OCI-M2 (cell line): ENCODE measurements around the gene UBE2G1.
A peak's percentile ranks its signal among the peaks of the same experiment; 100 is the strongest.

Experiments
- DNase-seq: peaks from one replicate; lab custom pipeline; 2025; ENCODE audit not compliant: unreplicated experiment; lab: John Stamatoyannopoulos, UW

Gene UBE2G1

DNA sequence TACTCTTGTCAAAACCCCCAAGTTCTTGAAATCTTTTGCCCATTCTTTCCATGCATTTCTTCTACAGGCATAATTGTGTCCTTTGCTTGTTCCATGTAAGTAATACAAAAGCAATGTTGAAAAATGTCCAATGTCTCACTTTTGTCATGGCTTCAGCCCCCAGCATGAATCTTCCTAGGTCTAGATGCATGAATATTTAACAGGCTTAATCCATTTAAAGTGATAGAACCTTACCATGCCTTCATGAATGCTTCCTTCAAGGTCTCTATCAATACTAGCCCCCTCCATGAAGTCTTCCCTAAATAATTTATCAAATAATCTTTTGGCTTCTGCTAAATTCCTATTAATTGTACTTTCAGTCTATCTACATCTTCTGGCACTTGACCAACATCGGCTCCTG lies 56.6 kb downstream of the UBE2G1 start:
- DNase-seq = no peak

- DNase-seq = no peak
Measured at GRCh38 chr17:4307179-4307930, 59.1 kb downstream of the UBE2G1 start.

DNA sequence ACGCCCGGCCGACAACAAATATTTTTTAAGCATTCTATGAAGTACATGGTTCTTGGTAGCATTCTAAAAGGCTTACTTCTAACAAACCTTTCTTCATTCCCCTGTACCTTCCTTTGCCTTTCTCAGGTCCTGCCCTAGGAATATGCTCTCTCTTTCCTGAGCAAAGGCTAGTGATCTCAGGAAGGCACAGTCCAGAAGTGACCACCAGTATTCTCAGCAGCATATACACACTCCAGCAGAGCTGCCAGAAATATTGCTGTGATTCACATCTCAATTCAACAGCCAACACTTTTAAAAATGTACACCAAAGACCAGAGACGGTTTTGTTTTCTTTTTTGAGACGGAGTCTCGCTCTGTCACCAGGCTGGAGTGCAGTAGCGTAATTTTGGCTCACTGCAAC lies 61.3 kb downstream of the UBE2G1 start:
- no peak for DNase-seq

DNA sequence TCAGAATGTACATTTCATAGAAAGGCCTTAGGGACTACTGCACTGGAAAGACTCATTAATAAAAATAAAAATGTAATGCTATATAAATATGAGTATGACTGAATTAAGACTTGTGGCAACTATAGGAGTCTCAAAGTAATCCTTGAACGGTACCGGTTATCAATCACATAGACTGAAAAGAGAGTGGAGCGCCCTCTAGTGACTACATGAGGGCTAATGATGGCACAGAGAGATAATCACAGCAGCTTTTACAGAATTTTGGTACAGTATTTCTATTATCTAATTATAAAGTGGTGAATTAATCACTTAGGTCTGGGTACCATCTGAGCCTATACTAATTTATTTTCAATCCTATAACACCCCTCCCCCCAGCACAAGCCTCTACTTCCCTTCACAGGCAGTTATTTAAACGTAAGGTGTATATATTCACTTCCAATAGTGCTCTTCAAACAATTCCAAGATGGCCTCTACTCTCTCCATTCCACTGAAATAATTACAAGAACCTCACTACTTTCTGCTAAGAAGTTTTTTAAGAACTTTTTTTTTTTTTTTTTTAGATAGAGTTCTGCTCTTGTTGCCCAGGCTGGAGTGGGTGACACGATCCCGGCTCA lies 62.0 kb downstream of the UBE2G1 start:
- no peak for DNase-seq

DNA sequence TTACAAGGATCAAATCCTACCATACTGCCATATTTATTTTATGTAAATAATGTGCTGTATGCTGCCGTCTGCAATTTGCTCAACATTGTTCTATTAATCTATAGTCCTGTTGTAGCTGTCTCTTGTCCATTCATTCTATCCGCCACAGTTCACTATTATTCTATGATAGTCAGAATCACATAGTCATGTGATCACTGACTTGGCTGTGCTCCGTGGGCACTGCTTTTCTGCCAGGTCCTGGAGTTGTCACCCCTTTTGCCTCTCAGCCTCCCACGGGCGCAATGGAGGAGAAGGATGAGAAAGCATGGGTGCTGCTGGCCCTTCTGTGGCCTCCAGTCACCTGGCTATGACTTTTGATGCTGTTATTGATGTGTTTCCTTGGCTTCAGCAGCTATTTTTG lies 65.4 kb downstream of the UBE2G1 start:
- no peak for DNase-seq

DNA sequence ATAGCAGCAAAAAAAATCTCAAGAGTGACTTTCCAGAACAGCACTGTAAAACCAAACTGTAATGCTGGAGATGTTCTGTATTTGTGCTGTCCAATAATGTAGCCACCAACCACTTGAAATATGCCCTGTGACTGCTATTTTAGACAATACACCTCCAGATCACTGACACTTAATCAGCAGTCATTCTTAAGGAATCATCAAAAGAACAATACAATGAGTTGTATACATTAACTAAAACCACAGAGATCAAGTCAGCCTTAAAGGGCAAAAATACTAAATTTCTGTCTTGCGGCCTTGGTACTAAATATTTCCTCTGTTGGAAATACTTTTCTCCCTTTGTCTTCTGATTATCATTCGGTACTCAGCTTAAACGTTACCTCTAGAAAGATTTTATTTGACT lies 69.1 kb downstream of the UBE2G1 start:
- DNase-seq = no peak

DNA sequence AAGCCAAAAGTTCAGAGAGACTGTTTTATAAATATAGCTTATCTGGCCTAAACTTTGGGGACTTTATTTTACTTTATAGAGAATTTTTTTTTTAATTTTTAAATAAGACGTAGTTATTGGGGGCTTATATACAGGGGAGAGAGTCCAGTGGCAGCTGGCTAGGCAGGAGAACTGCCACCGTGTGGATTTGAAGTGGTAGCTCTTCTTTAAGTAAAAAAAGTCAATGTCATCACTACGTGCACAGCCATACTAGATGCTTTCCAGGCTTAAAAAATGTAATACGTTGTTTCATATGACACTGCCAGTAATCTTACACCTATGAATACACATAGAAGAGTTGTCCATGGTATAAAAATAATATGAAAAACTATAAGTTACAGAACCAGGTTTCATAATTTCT lies 70.8 kb downstream of the UBE2G1 start:
- no peak for DNase-seq

- no peak for DNase-seq
Measured at GRCh38 chr17:4293572-4293971, 72.9 kb downstream of the UBE2G1 start.

- no peak for DNase-seq
Measured at GRCh38 chr17:4287710-4288109, 78.8 kb downstream of the UBE2G1 start.

GRCh38 chr17:4276514-4276913 lies 90.0 kb downstream of the UBE2G1 start:
- DNase-seq = no peak

DNA sequence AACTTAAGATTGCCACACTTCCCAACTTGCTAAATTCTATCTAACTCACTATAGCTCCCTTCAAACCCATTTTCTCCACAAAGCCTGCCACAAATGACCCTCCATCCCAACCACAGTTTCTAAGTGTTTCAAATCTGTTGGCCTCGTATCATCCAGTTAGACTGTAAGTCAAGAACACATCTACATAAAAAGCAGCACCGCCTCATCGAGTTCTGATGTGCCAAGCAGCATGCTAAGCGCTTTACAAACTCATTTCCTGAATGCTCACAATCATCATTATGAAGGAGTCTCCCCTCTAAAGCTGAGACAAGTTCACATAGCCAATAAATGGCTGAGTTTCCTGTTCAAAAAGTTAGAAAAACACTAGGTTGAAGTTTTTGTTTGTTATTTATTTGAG lies 93.5 kb downstream of the UBE2G1 start:
- DNase-seq = no peak

DNA sequence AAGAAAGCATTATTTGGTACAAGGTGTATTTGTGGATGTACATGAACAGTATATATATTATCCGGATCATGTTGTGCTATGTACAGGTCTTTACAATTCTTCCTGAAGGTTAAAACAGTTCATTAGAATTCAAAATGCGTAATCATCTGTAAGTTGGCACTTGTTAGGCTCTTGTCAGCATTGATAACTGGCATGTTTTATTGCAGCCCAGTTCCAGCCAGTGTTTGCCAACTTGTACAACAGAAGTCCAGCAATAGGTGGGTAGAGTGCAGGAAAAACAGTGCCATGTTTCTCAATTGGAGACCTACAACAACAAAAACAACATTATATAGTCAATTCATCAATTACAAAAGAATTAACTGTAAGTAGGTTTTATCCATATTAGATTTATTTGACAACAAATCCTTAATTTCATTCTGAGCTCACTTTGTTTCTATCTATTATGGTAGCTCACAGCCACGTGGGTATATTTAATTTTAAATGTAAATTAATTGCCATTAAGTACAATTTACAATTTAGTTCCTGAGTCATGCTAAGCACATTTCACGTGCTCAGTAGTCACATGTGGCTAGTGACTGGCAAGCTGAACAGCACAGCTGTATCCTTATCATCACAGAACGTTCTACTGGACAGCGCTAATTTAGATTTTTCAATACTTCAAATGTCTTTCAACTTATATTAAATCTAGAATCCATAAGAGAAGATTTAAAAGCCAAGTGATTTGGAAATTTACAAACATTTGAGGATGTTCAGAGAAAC lies 94.1 kb downstream of the UBE2G1 start:
- DNase-seq = no peak

GRCh38 chr17:4270736-4271135 lies 95.7 kb downstream of the UBE2G1 start:
- no peak for DNase-seq

DNA sequence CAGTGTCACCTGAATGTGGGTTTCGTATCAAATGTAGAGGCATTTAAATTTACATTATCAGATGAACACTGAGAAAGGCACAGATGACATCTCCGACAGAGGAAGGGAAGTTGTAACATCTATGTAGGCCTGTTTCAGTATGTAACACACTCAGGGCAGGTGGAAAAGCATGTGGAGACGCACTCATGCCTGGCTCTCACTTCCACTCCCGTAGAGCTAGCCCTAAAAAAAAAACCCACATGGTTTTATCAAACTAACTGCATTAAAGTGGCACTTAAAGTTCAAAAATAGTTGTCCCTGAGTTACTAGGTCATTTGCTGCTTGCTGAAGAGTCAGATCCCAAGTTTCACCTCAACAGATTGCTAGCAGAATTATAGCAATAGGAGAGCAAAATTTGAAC lies 96.6 kb downstream of the UBE2G1 start:
- no peak for DNase-seq

DNA sequence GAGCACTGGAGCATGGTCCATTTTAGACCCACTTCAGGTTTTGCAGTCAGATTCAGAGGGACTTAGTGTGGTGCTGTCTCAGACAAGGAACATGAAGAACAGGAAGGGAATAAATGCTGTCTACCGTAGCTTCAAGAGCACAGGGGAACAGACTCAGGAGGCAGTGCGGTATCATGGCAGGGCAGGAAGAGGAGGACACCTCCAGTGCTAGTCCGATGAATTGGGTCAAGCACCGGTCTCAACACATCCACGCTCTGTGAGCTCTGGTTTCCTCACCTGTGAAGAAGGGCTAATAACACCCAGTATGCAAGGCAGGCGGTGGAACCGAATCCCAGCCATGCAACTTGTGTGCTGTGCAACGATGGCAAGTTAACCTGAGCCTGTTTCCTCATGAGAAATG lies 99.1 kb downstream of the UBE2G1 start:
- DNase-seq = no peak

- DNase-seq = no peak
Measured at GRCh38 chr17:4266550-4266949, 99.9 kb downstream of the UBE2G1 start.

DNA sequence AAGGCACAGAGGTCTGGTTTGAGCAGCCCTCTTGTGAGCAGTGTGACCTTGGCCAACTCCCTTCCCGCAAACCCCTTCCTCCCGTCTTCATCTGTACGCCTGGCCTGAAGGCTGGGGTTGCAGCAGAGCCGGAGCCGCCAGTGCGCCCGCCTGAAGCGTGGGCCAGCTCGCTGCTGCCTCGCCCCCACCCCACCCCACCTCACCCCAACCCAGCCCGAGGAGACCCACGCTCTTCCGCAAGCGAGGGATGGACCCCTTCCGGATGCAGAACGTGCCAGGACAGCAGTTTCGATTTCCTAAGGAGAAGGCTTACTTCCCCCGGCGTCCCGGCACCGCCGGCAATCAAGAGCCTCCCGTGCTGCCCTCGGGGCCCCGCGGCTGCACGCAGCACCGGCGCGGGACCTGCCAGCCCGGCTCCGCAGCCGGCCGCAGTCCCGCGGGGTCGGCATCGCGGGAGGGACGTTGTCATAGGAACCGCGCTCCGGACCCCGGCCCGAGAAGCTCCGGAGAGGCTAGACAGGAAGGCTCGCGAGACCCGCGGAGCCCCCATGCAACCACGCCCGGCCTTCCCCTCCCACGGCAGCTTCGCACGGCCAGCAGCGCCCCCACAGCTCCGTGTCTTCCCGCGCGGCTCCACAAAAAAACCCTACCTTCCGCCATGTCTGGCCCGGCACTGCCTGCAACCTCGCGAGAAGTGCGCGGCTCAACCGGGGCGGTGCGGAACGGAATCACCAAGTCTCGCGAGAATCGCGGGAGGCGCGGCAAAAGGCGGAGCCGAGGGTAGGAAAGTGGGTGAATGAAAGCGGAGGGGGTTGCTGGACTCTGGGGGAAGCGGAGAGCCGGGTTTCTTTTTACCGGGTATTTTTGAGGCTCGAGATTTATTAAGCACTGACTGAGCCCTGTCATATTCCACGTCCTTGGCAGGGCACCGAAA lies 102.9 kb downstream of the UBE2G1 start, which contains the start of gene ANKFY1:
TSS of gene ANKFY1 (minus strand) at position 698 of the 934 bp plus-strand sequence. CDS start at position 660, 38 bp downstream.
- peak; percentile 52 for DNase-seq

GRCh38 chr17:4262703-4263102 lies 103.8 kb downstream of the UBE2G1 start:
- no peak for DNase-seq

GRCh38 chr17:4261452-4261851 lies 105.0 kb downstream of the UBE2G1 start:
- DNase-seq = no peak

- DNase-seq = no peak
Measured at GRCh38 chr17:4258867-4259266, 107.6 kb downstream of the UBE2G1 start.

GRCh38 chr17:4256952-4257351 lies 109.5 kb downstream of the UBE2G1 start:
- DNase-seq = no peak
